Kidney (tissue), 14 donors: ENCODE data around the gene CYP1A2. TPM values are rescaled to one million over a fixed set of nuclear protein-coding genes. Genes with fewer than 3 reads are reported as not detected.

Source experiments
- DNase-seq, 5 donors: peaks; one replicate each; pipeline ENCODE4 v3.0.0-alpha.2; 2013 to 2020
- FAIRE-seq: peaks from 2 replicates; lab custom pipeline; 2012; peaks lifted over from hg19 to GRCh38; lab: Jason Lieb, UNC
- H3K27ac ChIP-seq, 2 donors: one replicate each; pipeline ENCODE4 v1.7.0; 2013; ENCODE audit warnings: low read depth in 2 of 2, low read length in 2 of 2, inconsistent platforms in 1 of 2
- H3K27me3 ChIP-seq: one replicate; pipeline ENCODE4 v1.7.1; 2013; ENCODE audit warnings: low read length, inconsistent platforms; ENCODE audit not compliant: control insufficient read depth, insufficient read depth
- H3K36me3 ChIP-seq, 3 donors: one replicate each; pipeline versions ENCODE4 v1.7.0 to v1.7.1; 2013; ENCODE audit warnings: low read length in 3 of 3, control low read depth in 1 of 3, inconsistent platforms in 1 of 3; ENCODE audit not compliant: insufficient read depth in 3 of 3, control insufficient read depth in 2 of 3
- H3K4me1 ChIP-seq, 3 donors: one replicate each; pipeline versions ENCODE4 v1.7.0 to v1.7.1; 2013; ENCODE audit warnings: low read length in 3 of 3, inconsistent platforms in 1 of 3, low read depth in 1 of 3; ENCODE audit not compliant: control insufficient read depth in 2 of 3, insufficient read depth in 2 of 3
- H3K4me3 ChIP-seq, 3 donors: one replicate each; pipeline versions ENCODE4 v1.7.0 to v1.8.1; 2013; ENCODE audit warnings: low read length in 3 of 3, control low read depth in 1 of 3, inconsistent platforms in 1 of 3
- H3K9ac ChIP-seq, 3 donors: one replicate each; pipeline versions ENCODE4 v1.7.0 to v1.7.1; 2013; ENCODE audit warnings: low read length in 3 of 3, control low read depth in 1 of 3, inconsistent platforms in 1 of 3
- H3K9me3 ChIP-seq, 3 donors: one replicate each; pipeline versions ENCODE4 v1.7.0 to v1.7.1; 2013; ENCODE audit warnings: low read length in 3 of 3, control low read depth in 1 of 3, inconsistent platforms in 1 of 3; ENCODE audit not compliant: control insufficient read depth in 2 of 3, insufficient read depth in 1 of 3
- CTCF ChIP-seq: IDR thresholded peaks from 3 replicates; pipeline ENCODE4 v1.5.1; 2012; ENCODE audit warnings: mild to moderate bottlenecking, moderate library complexity, borderline replicate concordance; ENCODE audit not compliant: insufficient read depth; ENCODE audit errors: extremely low read depth
- intact Hi-C: fragments of 100-400 bp; cut with DNase I; formaldehyde crosslinking; loops from one replicate; pipeline ENCODE4 v1.11.1; 2022
- polyA plus RNA-seq: library from polyadenylated mRNA; stranded (reverse); fragments of 350-450 nt; fragmentation: Illumina TruSeq; extraction: RNeasy Lipid Tissue Mini Kit (QIAGEN cat#74804); gene quantifications from one replicate; pipeline ENCODE4 v1.2.3, GENCODE V29; 2014; ENCODE audit warnings: low read depth, low replicate concordance; ENCODE audit not compliant: insufficient read depth
- total RNA-seq: library from RNA; stranded (reverse); fragmentation: NEBNext Ultra II Directional; extraction: Animal tissue kit (Norgen Biotek cat#: 25700); gene quantifications from one replicate; pipeline ENCODE4 v1.2.1, GENCODE V29; 2021
- donor health status: control.
- donor health status: control.
- donor health status: control.
- donor health status: control.
- donor health status: control.
- donor health status: DM: yes; HTN: yes; CAD: no.
- donor health status: Normal renal cell carcinoma (clear cell type).

Gene CYP1A2
- total and polyA plus RNA-seq, 2 donors from 2014 or later, result not detected

- Histone ChIP-seq H3K27me3 (no peaks in the 10 kb centered on the region), H3K4me3 (no peak overlapping the region), H3K36me3 (no peaks in the 10 kb centered on the region), H3K27ac (no peak overlapping the region), H3K4me1 (peaks cover 0 to 20% (median 6%) of the 10 kb centered on the region in 3 donors), H3K9me3 (no peaks in the 10 kb centered on the region), H3K9ac (no peak overlapping the region)
- no peak for DNase-seq
- TF ChIP-seq CTCF, result no peak
- no peak for FAIRE-seq
- intact Hi-C loops, result no loop called here
Observed at GRCh38 chr15:74776821-74777768, 28.4 kb downstream of the CYP1A2 start.

GRCh38 chr15:74777769-74778598 lies 29.3 kb downstream of the CYP1A2 start:
- Histone ChIP-seq H3K27ac (no peak overlapping the region), H3K4me3 (no peak overlapping the region)
- no peak for FAIRE-seq

GRCh38 chr15:74778599-74778970 lies 29.9 kb downstream of the CYP1A2 start:
- Histone ChIP-seq H3K36me3 (no peaks in the 10 kb centered on the region), H3K27ac (no peak overlapping the region), H3K27me3 (no peaks in the 10 kb centered on the region), H3K4me1 (peaks cover 0 to 29% (median 16%) of the 10 kb centered on the region in 3 donors), H3K9ac (no peak overlapping the region), H3K9me3 (no peaks in the 10 kb centered on the region), H3K4me3 (no peak overlapping the region)
- TF ChIP-seq CTCF, result no peak
- no peak for DNase-seq
- no peak for FAIRE-seq
- intact Hi-C loops, result no loop called here

More at GRCh38 chr15:74777769-74778598, 29.3 kb downstream of the CYP1A2 start:
- Histone ChIP-seq H3K9me3 (no peaks in the 10 kb centered on the region), H3K4me1 (peaks cover 0 to 23% (median 10%) of the 10 kb centered on the region in 3 donors), H3K9ac (no peak overlapping the region), H3K36me3 (no peaks in the 10 kb centered on the region), H3K27me3 (no peaks in the 10 kb centered on the region)
- intact Hi-C loops, result no loop called here
- no peak for TF ChIP-seq CTCF
- DNase-seq, result no peak
